Measurements from ENCODE around the gene SETD6. TPM values are rescaled to one million over a fixed set of nuclear protein-coding genes. Genes with fewer than 3 reads are reported as not detected.
A peak's percentile ranks its signal among the peaks of the same experiment; 100 is the strongest.

SETD6 gene, protein sequence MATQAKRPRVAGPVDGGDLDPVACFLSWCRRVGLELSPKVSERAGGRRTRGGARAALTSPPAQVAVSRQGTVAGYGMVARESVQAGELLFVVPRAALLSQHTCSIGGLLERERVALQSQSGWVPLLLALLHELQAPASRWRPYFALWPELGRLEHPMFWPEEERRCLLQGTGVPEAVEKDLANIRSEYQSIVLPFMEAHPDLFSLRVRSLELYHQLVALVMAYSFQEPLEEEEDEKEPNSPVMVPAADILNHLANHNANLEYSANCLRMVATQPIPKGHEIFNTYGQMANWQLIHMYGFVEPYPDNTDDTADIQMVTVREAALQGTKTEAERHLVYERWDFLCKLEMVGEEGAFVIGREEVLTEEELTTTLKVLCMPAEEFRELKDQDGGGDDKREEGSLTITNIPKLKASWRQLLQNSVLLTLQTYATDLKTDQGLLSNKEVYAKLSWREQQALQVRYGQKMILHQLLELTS
- 10 to 100 TPM; 18.2 to 21.5 TPM for total RNA-seq
- polyA plus RNA-seq (ENCODE audit: insufficient read length in 2 of 2): 10 to 100 TPM; 29.2 to 49.4 TPM
- long read RNA-seq, donor 1, partial matches to known transcripts: 14 of 19 reads
- long read RNA-seq, donor 1, other reads (novel, unspliced or antisense): 0 of 19 reads
- long read RNA-seq, donor 2, partial matches to known transcripts: 0 of 4 reads
- long read RNA-seq, donor 2, other reads (novel, unspliced or antisense): 0 of 4 reads
- long read RNA-seq, donor 3, partial matches to known transcripts: 0 of 1 reads
- long read RNA-seq, donor 3, other reads (novel, unspliced or antisense): 0 of 1 reads
- long read RNA-seq, donor 4, partial matches to known transcripts: 9 of 13 reads
- long read RNA-seq, donor 4, other reads (novel, unspliced or antisense): 0 of 13 reads

DNA sequence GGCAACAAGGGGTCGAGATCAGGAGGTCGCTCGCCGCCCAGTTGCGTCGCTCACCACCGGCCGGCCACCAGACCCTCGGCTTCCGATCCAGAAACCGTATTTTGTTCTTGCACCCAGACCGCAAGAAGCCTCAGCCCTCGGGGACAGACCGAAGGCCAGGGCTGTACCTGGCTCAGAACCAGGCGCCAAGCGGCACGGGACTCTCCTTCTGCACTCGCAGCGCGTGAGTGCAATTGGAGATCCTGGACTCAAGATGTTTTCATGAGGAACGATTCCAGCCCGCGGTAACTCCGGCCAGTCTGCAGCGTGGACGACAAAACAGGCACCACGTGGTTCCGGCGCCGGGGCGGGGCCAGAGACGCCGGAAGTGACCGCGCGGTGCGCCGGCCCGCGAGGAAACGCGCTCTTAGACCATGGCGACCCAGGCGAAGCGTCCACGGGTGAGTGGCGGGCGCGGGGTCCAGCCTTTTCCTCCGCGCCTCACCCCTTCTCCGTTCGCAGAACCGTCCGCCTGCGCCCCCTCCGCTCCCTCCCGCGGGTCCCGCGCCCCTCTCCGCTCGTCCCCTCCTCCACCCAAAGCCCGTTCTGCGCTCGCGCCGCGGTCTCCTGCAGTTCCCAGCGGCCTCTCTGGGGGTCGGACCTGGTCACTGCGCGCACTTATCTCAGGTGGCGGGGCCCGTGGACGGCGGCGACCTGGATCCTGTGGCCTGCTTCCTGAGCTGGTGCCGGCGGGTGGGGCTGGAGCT lies at the start of gene SETD6:
Gene SETD6 (plus strand): TSS at position 393 of the 746 bp plus-strand sequence. CDS start 21 bp downstream, at position 414.
- H3K27ac ChIP-seq (ENCODE audit: low read depth, low read length): peak within 1 kb of the TSS; percentile 67
- under 1% methylated on average over 80 of the region's 80 CpGs for WGBS (ENCODE audit: insufficient coverage)
- H3K27me3 ChIP-seq (ENCODE audit: control insufficient read depth, insufficient read depth, low read length): no peaks in the 10 kb centered on the region
- H3K4me1 ChIP-seq (ENCODE audit: control insufficient read depth, insufficient read depth, low read length): peaks cover 25% of the 10 kb centered on the region
- H3K9me3 ChIP-seq (ENCODE audit: control insufficient read depth, insufficient read depth, low read length): no peaks in the 10 kb centered on the region
- DNase-seq (ENCODE audit: low read depth in 4 of 6, low spot score in 6 of 6): peak in 5 of 6 donors; percentile 72 to 96 (median 82)
- H3K4me3 ChIP-seq (ENCODE audit: low read depth, low read length): peak within 1 kb of the TSS; percentile 77
- H3K36me3 ChIP-seq (ENCODE audit: control insufficient read depth, insufficient read depth, low read length): peaks cover 53% of the 10 kb centered on the region

DNA sequence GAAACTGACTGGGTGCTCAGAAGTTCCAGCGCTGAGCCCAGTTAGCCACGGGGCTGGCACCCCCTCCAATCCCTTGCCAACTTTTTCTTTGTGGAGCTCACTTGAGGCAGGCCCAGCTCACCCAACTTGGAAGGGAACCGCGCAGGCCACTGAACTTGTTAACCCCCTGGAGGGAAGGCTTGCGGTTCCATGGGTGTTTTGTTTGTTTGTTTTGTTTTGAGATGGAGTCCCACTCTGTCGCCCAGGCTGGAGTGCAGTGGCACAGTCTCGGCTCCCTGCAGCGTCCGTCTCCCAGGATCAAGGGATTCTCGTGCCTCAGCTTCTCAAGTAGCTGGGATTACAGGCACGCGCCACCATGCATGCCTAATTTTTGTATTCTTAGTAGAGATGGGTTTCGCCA lies 49.5 kb upstream of the SETD6 start:
- Histone ChIP-seq H3K4me1 (ENCODE audit: control insufficient read depth, insufficient read depth, low read length) (peaks cover 29% of the 10 kb centered on the region), H3K27ac (ENCODE audit: low read depth, low read length) (no peak overlapping the region), H3K36me3 (ENCODE audit: control insufficient read depth, insufficient read depth, low read length) (no peaks in the 10 kb centered on the region), H3K9me3 (ENCODE audit: control insufficient read depth, insufficient read depth, low read length) (no peaks in the 10 kb centered on the region), H3K4me3 (ENCODE audit: low read depth, low read length) (no peak overlapping the region), H3K27me3 (ENCODE audit: control insufficient read depth, insufficient read depth, low read length) (peaks cover 29% of the 10 kb centered on the region)
- DNase-seq (ENCODE audit: low read depth in 4 of 6, low spot score in 6 of 6): no peak
- 72% methylated on average over 13 of the region's 13 CpGs for WGBS (ENCODE audit: insufficient coverage)

DNA sequence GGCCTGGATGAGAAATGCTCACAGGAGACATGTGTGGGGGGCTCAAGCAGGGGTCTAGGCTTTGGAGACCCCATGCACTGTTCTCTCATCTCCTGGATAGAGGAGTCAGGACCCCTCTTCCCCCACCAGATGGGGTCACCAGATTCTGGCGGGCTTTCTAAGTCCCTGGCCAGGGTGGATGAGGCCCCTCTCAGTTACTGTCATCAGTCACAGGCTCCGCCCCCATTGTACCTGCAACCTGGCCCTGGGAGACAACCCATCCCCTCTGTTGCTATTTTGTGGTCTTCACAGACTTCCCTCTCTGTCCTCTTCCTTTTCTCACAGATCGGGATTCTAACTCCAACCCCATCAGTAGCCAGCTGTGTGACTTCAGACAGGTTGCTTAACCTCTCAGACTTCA lies 48.9 kb upstream of the SETD6 start:
- Histone ChIP-seq H3K27me3 (ENCODE audit: control insufficient read depth, insufficient read depth, low read length) (peaks cover 29% of the 10 kb centered on the region), H3K4me3 (ENCODE audit: low read depth, low read length) (no peak overlapping the region), H3K4me1 (ENCODE audit: control insufficient read depth, insufficient read depth, low read length) (peaks cover 29% of the 10 kb centered on the region), H3K36me3 (ENCODE audit: control insufficient read depth, insufficient read depth, low read length) (no peaks in the 10 kb centered on the region), H3K9me3 (ENCODE audit: control insufficient read depth, insufficient read depth, low read length) (no peaks in the 10 kb centered on the region), H3K27ac (ENCODE audit: low read depth, low read length) (no peak overlapping the region)
- DNase-seq (ENCODE audit: low read depth in 4 of 6, low spot score in 6 of 6): no peak
- WGBS (ENCODE audit: insufficient coverage): 93% methylated on average over 2 of the region's 3 CpGs

DNA sequence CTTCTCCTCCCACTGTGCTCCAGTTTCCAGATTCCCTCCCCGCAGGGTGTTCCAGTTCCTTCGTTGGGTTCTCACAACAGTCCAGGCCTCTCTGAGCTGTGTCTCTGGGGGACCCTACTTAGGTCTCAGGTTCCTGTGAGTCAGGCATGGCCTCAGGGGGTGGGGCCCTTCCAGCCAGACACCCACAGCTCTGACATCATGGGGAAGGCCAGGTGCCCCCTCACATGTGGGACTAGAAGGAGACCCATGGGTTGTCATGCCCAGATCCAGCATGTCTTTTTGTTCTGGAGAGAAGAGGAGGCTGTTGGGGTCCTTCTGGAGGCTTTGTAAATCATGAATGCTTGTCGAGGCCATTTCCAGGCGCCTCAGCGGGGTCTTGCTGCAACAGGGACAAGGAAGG lies 47.4 kb upstream of the SETD6 start:
- H3K36me3 ChIP-seq (ENCODE audit: control insufficient read depth, insufficient read depth, low read length): no peaks in the 10 kb centered on the region
- H3K4me3 ChIP-seq (ENCODE audit: low read depth, low read length): no peak overlapping the region
- H3K27me3 ChIP-seq (ENCODE audit: control insufficient read depth, insufficient read depth, low read length): peaks cover 24% of the 10 kb centered on the region
- 94% methylated on average over 5 of the region's 5 CpGs for WGBS (ENCODE audit: insufficient coverage)
- no peaks in the 10 kb centered on the region for H3K9me3 ChIP-seq (ENCODE audit: control insufficient read depth, insufficient read depth, low read length)
- no peak overlapping the region for H3K27ac ChIP-seq (ENCODE audit: low read depth, low read length)
- H3K4me1 ChIP-seq (ENCODE audit: control insufficient read depth, insufficient read depth, low read length): peaks cover 22% of the 10 kb centered on the region
- DNase-seq (ENCODE audit: low read depth in 4 of 6, low spot score in 6 of 6): no peak

DNA sequence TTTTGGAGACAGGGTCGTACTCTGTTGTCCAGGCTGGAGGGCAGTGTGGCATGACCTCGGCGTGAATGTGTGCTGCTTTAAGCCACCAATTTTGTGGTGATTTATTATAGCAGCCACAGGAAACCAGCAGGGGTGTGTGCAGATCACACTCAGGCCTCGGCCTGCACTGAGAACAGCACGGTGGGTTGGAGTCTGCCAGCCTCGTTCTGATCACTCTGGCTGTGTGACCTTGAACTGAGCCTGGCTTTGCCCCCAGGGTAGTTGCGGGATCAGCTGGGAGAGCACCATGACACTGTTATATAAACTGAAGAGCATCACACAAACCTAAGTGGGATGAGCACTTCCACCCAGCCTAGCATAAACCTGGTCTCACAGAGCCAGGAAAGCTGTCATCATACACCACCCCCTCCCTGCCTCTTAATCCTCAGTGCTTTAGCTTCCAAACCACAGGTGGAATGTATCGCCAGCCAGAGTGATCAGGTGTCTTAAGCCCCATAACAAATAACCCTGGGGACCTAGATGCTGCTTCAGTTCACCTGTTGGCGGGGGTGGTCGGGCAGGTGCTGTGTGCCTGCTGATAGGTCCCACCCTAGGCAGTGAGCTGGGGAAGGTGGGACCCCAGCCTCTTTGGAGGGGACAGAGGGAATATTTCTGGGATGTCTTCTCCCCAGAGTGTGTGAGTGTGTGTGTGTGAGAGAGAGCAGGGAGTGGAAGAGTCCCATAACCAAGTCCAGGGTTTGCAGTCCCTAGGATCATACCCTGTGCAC lies 43.9 kb upstream of the SETD6 start:
- no peak overlapping the region for H3K4me3 ChIP-seq (ENCODE audit: low read depth, low read length)
- no peaks in the 10 kb centered on the region for H3K27me3 ChIP-seq (ENCODE audit: control insufficient read depth, insufficient read depth, low read length)
- H3K4me1 ChIP-seq (ENCODE audit: control insufficient read depth, insufficient read depth, low read length): peaks cover under 1% of the 10 kb centered on the region
- no peaks in the 10 kb centered on the region for H3K9me3 ChIP-seq (ENCODE audit: control insufficient read depth, insufficient read depth, low read length)
- H3K27ac ChIP-seq (ENCODE audit: low read depth, low read length): no peak overlapping the region
- WGBS (ENCODE audit: insufficient coverage): 51% methylated on average over 9 of the region's 10 CpGs
- no peak for DNase-seq (ENCODE audit: low read depth in 4 of 6, low spot score in 6 of 6)
- no peaks in the 10 kb centered on the region for H3K36me3 ChIP-seq (ENCODE audit: control insufficient read depth, insufficient read depth, low read length)

DNA sequence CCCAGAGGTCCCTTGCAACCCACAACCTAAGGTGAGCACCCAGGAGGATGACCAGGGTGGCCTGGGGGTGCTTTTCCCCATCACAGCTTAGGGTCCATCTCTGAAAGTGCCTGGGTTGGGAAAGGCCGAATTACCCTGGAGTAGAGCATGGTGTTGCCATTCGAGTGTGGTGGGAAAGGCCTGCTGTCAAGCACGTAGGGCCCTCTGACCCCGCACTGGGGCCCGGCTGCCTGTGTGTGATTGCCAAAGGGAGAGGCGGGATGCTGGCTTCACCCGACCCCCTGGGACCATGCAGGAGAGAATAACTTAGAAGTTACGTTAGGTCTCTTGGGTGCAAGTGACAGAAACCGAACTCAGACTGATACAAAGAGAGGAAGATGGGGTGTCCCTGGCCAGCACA lies 43.1 kb upstream of the SETD6 start:
- Histone ChIP-seq H3K4me3 (ENCODE audit: low read depth, low read length) (no peak overlapping the region), H3K9me3 (ENCODE audit: control insufficient read depth, insufficient read depth, low read length) (no peaks in the 10 kb centered on the region), H3K27ac (ENCODE audit: low read depth, low read length) (no peak overlapping the region), H3K4me1 (ENCODE audit: control insufficient read depth, insufficient read depth, low read length) (no peaks in the 10 kb centered on the region), H3K27me3 (ENCODE audit: control insufficient read depth, insufficient read depth, low read length) (no peaks in the 10 kb centered on the region), H3K36me3 (ENCODE audit: control insufficient read depth, insufficient read depth, low read length) (no peaks in the 10 kb centered on the region)
- WGBS (ENCODE audit: insufficient coverage): 86% methylated on average over 8 of the region's 9 CpGs
- no peak for DNase-seq (ENCODE audit: low read depth in 4 of 6, low spot score in 6 of 6)

DNA sequence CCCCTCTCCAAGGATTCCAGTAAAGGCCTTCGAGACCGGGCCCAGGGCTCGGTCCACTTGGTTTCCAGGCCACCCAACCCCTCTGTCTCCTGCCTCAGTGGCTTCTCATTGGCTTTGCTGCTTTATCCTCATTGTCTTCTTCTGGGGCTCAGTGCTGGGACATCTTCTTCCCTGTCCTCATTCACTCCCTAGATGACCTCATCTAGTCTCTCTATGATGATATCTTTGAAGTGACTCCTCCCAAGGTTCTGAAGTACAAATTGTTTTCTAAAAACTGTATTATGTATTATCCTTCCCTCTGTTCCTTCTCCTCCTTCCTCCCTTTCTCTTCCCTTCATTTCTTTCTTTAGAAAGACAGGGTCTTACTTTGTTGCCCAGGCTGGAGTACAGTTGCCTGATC lies 42.5 kb upstream of the SETD6 start:
- Histone ChIP-seq H3K36me3 (ENCODE audit: control insufficient read depth, insufficient read depth, low read length) (no peaks in the 10 kb centered on the region), H3K27ac (ENCODE audit: low read depth, low read length) (no peak overlapping the region), H3K9me3 (ENCODE audit: control insufficient read depth, insufficient read depth, low read length) (no peaks in the 10 kb centered on the region), H3K27me3 (ENCODE audit: control insufficient read depth, insufficient read depth, low read length) (no peaks in the 10 kb centered on the region), H3K4me3 (ENCODE audit: low read depth, low read length) (no peak overlapping the region), H3K4me1 (ENCODE audit: control insufficient read depth, insufficient read depth, low read length) (no peaks in the 10 kb centered on the region)
- 92% methylated on average over 3 of the region's 3 CpGs for WGBS (ENCODE audit: insufficient coverage)
- DNase-seq (ENCODE audit: low read depth in 4 of 6, low spot score in 6 of 6): no peak

DNA sequence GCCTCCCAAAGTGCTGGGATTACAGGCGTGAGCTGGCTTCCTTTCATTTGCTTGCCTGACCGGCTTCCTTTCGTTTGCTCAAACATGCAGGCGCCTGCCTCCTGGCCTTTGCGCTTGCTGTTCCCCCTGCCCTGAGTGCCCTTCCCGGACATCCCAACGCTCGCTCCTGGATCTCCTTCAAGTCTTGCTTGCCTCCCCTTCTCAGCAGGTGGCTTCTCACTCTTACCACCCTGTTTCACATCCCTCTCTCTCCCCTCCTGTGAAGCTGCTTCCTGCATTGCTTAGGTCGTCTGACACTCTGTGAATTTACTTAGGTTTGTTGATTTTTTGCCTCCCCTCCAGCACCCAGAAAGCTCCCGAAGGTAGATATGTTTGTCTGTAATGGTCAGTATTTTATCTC lies 41.0 kb upstream of the SETD6 start:
- H3K9me3 ChIP-seq (ENCODE audit: control insufficient read depth, insufficient read depth, low read length): no peaks in the 10 kb centered on the region
- H3K4me1 ChIP-seq (ENCODE audit: control insufficient read depth, insufficient read depth, low read length): no peaks in the 10 kb centered on the region
- no peak for DNase-seq (ENCODE audit: low read depth in 4 of 6, low spot score in 6 of 6)
- no peak overlapping the region for H3K27ac ChIP-seq (ENCODE audit: low read depth, low read length)
- WGBS (ENCODE audit: insufficient coverage): 82% methylated on average over 8 of the region's 10 CpGs
- H3K27me3 ChIP-seq (ENCODE audit: control insufficient read depth, insufficient read depth, low read length): no peaks in the 10 kb centered on the region
- no peak overlapping the region for H3K4me3 ChIP-seq (ENCODE audit: low read depth, low read length)
- no peaks in the 10 kb centered on the region for H3K36me3 ChIP-seq (ENCODE audit: control insufficient read depth, insufficient read depth, low read length)

All from spinal cord (tissue), 10 donors.